Measurements from ENCODE around the gene NOL4L.

Gene NOL4L

GRCh38 chr20:32533732-32534131 lies 51.4 kb downstream of the NOL4L start:
- no peak for TF ChIP-seq CTCF (conservative IDR thresholded peaks at IDR 0.05)
- H3K27ac ChIP-seq, result no peak overlapping the region

DNA sequence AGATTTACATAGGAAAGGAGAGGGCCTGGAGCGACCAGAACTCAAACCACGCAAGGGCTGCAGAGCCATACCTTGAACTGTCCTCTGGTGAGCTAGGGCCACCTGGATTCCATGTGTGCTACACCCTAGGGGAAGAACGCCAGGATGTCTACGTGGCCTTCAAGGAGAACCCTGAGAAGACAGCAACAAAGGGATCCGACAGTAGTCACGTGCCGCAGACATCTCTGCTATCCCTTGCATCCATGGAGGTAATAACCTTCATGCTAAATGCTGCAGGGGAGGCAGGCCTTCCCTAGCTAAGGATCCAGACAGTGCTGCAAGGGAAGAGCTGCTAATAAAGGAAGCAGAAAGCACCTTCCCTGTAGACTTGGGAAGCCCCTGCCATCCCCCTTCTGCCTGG lies 52.9 kb downstream of the NOL4L start:
- no peak overlapping the region for H3K27ac ChIP-seq
- TF ChIP-seq CTCF (conservative IDR thresholded peaks at IDR 0.05), result no peak

DNA sequence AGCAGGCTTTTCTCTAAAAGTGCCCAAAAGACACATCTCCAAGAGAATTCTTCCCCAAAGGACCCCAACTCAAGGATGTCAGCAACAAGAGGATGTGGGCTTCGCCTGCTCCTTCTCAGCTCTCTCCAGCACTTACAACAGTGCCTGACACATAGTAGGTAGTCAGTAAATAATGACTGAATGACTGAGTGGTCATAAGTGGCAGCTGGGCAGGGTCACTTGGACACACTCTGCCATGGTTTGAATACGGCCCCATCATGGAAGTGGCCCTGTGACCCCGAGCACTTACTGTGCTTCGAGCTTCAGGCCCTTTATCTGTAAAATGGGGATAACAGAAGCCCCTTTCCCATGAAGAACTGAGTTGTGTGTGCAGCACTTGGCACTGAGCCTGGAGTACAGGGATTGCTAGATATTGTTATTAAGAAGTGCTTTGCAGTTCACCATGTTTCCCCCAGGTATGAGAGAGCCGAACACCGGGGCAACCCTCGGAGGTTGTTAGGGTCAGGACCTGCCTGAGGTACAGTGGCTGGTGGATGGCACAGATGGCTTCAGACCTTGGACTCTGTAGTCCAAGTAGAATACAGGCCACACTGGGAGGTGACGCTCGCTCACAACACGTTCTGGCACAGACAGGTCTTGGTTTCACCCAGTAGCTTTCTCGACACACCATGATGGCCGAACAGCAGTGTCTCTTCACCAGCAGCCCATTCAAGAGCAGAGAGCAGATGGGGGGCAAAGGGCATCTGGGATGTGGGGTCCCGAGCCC lies 56.0 kb downstream of the NOL4L start:
- TF ChIP-seq CTCF (conservative IDR thresholded peaks at IDR 0.05), result no peak
- no peak overlapping the region for H3K27ac ChIP-seq

- no peak for TF ChIP-seq CTCF (conservative IDR thresholded peaks at IDR 0.05)
- no peak overlapping the region for H3K27ac ChIP-seq
Observed at GRCh38 chr20:32528171-32528891, 56.8 kb downstream of the NOL4L start.

- H3K27ac ChIP-seq, result no peak overlapping the region
- TF ChIP-seq CTCF (conservative IDR thresholded peaks at IDR 0.05), result no peak
Observed at GRCh38 chr20:32527447-32528055, 57.6 kb downstream of the NOL4L start.

- H3K27ac ChIP-seq, result no peak overlapping the region
- TF ChIP-seq CTCF (conservative IDR thresholded peaks at IDR 0.05), result no peak
Observed at GRCh38 chr20:32527052-32527446, 58.1 kb downstream of the NOL4L start.

- H3K27ac ChIP-seq, result no peak overlapping the region
- TF ChIP-seq CTCF (conservative IDR thresholded peaks at IDR 0.05), result no peak
Observed at GRCh38 chr20:32526541-32526940, 58.6 kb downstream of the NOL4L start.
